BLaER1 treated with 17β-estradiol and CSF1 and Interleukin-3, amounts not matched to agents 10 nM and 100 nM (cell line): ENCODE results near the gene LMOD3.

ENCODE experiments used
- H3K27ac ChIP-seq, 11 experiments: shearing (Covaris generic); formaldehyde crosslinking; 2 replicates each; pipeline ENCODE4 v1.8.1; 2022
- H3K27me3 ChIP-seq, 11 experiments: shearing (Covaris generic); formaldehyde crosslinking; 2 replicates each; pipeline ENCODE4 v1.8.1; 2022
- H3K36me3 ChIP-seq, 11 experiments: shearing (Covaris generic); formaldehyde crosslinking; 2 replicates each; pipeline ENCODE4 v1.8.1; 2022
- H3K4me1 ChIP-seq, 10 experiments: shearing (Covaris generic); formaldehyde crosslinking; 2 replicates each; pipeline ENCODE4 v1.8.1; 2022
- H3K4me2 ChIP-seq, 11 experiments: shearing (Covaris generic); formaldehyde crosslinking; 2 replicates each; pipeline ENCODE4 v1.8.1; 2022
- H3K4me3 ChIP-seq, 10 experiments: shearing (Covaris generic); formaldehyde crosslinking; 2 replicates each; pipeline ENCODE4 v1.8.1; 2022
- H3K9ac ChIP-seq, 11 experiments: shearing (Covaris generic); formaldehyde crosslinking; 2 replicates each; pipeline ENCODE4 v1.8.1; 2022
- H3K9me3 ChIP-seq, 11 experiments: shearing (Covaris generic); formaldehyde crosslinking; replicated peaks in 1 of 11; 2 replicates each; pipeline ENCODE4 v1.8.1; 2022
- H4K20me1 ChIP-seq, 11 experiments: shearing (Covaris generic); formaldehyde crosslinking; 2 replicates each; pipeline ENCODE4 v1.8.1; 2022
- Cebpa-rat ChIP-seq, 11 experiments: shearing (Covaris generic); IDR thresholded peaks; 2 replicates each; pipeline ENCODE4 v1.8.1; 2022

LMOD3 gene

GRCh38 chr3:69130689-69131088 lies 8.3 kb upstream of the LMOD3 start:
- Histone ChIP-seq H3K4me1 (peaks cover 0 to 9% (median 0%) of the 10 kb centered on the region in 10 experiments; a peak in 5 of 20 replicates), H3K9ac (no peak overlapping the region), H3K9me3 (peaks cover 0 to 7% (median 0%) of the 10 kb centered on the region in 11 experiments; a peak in 2 of 22 replicates), H3K27ac (no peak overlapping the region), H3K27me3 (no peaks in the 10 kb centered on the region), H3K36me3 (no peaks in the 10 kb centered on the region), H3K4me3 (no peak overlapping the region), H4K20me1 (no peaks in the 10 kb centered on the region), H3K4me2 (no peak overlapping the region)
- TF ChIP-seq Cebpa-rat (IDR thresholded peaks at IDR 0.05) = no peak

- Histone ChIP-seq H3K4me3 (no peak overlapping the region), H3K9ac (no peak overlapping the region), H3K36me3 (no peaks in the 10 kb centered on the region), H4K20me1 (no peaks in the 10 kb centered on the region), H3K27me3 (no peaks in the 10 kb centered on the region), H3K4me1 (peaks cover 0 to 9% (median 0%) of the 10 kb centered on the region in 10 experiments; a peak in 5 of 20 replicates), H3K9me3 (peaks cover 0 to 7% (median 0%) of the 10 kb centered on the region in 11 experiments; a peak in 2 of 22 replicates), H3K4me2 (no peak overlapping the region), H3K27ac (no peak overlapping the region)
- TF ChIP-seq Cebpa-rat (IDR thresholded peaks at IDR 0.05) = no peak
These were observed 7.1 kb upstream of the LMOD3 start for GRCh38 chr3:69129531-69129930.

DNA sequence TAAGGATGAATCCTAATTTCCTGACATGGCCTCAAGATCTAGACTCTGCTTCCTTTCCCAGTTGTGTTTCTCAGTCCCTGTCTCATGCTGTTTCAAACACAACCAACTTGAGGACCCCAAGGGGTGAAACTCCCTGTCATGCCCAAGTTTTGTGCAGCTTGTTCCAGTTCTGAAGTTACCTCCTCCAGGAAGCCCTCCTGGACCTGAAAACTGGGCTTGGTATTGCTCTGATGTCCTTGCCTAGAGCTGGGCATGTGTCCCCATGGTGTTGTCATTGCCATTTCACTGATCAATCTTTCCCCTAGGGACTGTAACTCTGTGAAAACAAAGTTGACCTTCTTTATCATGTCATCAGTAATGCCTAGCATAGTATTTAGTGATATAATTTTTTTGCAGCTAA lies 6.1 kb upstream of the LMOD3 start:
- Histone ChIP-seq H3K27me3 (no peaks in the 10 kb centered on the region), H3K4me2 (peak overlapping the region in 1 of 11 experiments; percentile 23; a peak in 1 of 22 replicates), H3K4me3 (no peak overlapping the region), H3K9me3 (peaks cover 0 to 7% (median 0%) of the 10 kb centered on the region in 11 experiments; a peak in 2 of 22 replicates), H3K4me1 (peaks cover 0 to 12% (median 1%) of the 10 kb centered on the region in 10 experiments; a peak in 10 of 20 replicates), H4K20me1 (no peaks in the 10 kb centered on the region), H3K36me3 (no peaks in the 10 kb centered on the region), H3K9ac (no peak overlapping the region), H3K27ac (no peak overlapping the region)
- no peak for TF ChIP-seq Cebpa-rat (IDR thresholded peaks at IDR 0.05)

- TF ChIP-seq Cebpa-rat (IDR thresholded peaks at IDR 0.05) = no peak
- H3K27me3 ChIP-seq = no peaks in the 10 kb centered on the region
- H3K27ac ChIP-seq = no peak overlapping the region
- H3K4me2 ChIP-seq = no peak overlapping the region
- peaks cover 9 to 27% (median 17%) of the 10 kb centered on the region in 10 experiments for H3K4me1 ChIP-seq
- H3K9me3 ChIP-seq = no peaks in the 10 kb centered on the region
- H3K9ac ChIP-seq = no peak overlapping the region
- no peaks in the 10 kb centered on the region for H4K20me1 ChIP-seq
- no peak overlapping the region for H3K4me3 ChIP-seq
- no peaks in the 10 kb centered on the region for H3K36me3 ChIP-seq
These were observed 4.6 kb upstream of the LMOD3 start for GRCh38 chr3:69126999-69127398.

DNA sequence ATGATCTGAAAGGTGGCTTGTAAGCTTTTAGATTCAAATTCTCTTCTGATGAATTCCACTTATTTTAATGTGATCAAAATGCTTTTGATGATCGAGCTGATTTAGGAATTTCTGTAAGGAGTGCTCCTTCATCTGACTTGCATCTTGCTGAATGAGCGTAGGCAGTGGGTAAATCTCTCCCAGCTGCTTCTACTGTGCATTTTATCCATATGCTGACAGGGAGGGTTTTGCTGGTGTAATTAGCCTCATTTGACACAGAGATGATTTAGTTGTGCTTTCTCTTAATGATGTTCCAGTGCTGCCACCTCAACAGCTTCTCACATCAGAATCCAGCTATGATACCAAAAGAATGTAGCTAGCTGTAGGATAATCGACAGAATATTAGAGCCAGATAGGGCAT lies 3.8 kb upstream of the LMOD3 start:
- H3K36me3 ChIP-seq = no peaks in the 10 kb centered on the region
- H3K27me3 ChIP-seq = no peaks in the 10 kb centered on the region
- H3K4me2 ChIP-seq = no peak overlapping the region
- TF ChIP-seq Cebpa-rat (IDR thresholded peaks at IDR 0.05) = no peak
- H3K4me3 ChIP-seq = no peak overlapping the region
- H3K9me3 ChIP-seq = no peaks in the 10 kb centered on the region
- peaks cover 17 to 34% (median 24%) of the 10 kb centered on the region in 10 experiments for H3K4me1 ChIP-seq
- no peaks in the 10 kb centered on the region for H4K20me1 ChIP-seq
- H3K9ac ChIP-seq = no peak overlapping the region
- H3K27ac ChIP-seq = no peak overlapping the region

DNA sequence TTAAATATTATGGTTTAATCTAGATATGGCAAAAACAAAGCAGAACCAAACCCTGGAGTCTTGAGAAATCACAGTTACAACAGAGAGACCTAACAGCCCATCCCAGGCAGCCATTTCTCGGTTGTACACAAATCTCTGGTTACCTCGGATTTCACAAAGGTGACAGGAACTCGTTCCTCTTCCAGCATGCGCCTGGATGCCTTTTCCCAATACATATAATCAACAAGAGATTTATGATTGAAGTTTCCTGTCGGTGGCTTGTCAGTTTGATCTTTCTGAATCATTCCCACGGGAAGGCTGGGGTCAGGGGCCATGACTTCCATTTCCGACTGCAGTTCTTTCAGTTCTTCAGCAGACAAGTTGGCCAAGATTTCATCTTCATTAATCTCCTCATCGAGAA lies 445 bp downstream of the LMOD3 start:
- Histone ChIP-seq H4K20me1 (no peaks in the 10 kb centered on the region), H3K4me2 (peak overlapping the region; percentile 54 to 87 (median 83)), H3K27me3 (no peaks in the 10 kb centered on the region), H3K9me3 (no peaks in the 10 kb centered on the region), H3K9ac (peak overlapping the region in 8 of 11 experiments; percentile 6 to 50 (median 34); a peak in 12 of 22 replicates), H3K4me1 (peaks cover 19 to 29% (median 27%) of the 10 kb centered on the region in 10 experiments), H3K36me3 (no peaks in the 10 kb centered on the region), H3K4me3 (peak overlapping the region in 8 of 10 experiments; percentile 9 to 55 (median 30); a peak in 8 of 20 replicates), H3K27ac (peak overlapping the region in 9 of 11 experiments; percentile 13 to 61 (median 56); a peak in 17 of 22 replicates)
- peak in 2 of 11 experiments; percentile 18 to 67; a peak in 2 of 22 replicates for TF ChIP-seq Cebpa-rat (IDR thresholded peaks at IDR 0.05)

GRCh38 chr3:69121513-69121912 lies 882 bp downstream of the LMOD3 start:
- no peaks in the 10 kb centered on the region for H4K20me1 ChIP-seq
- peak overlapping the region in 6 of 11 experiments; percentile 6 to 50 (median 34); a peak in 7 of 22 replicates for H3K9ac ChIP-seq
- TF ChIP-seq Cebpa-rat (IDR thresholded peaks at IDR 0.05) = no peak
- H3K4me2 ChIP-seq = peak overlapping the region; percentile 54 to 87 (median 83)
- no peak overlapping the region; a peak in 1 of 20 replicates for H3K4me3 ChIP-seq
- peak overlapping the region in 8 of 11 experiments; percentile 21 to 61 (median 56); a peak in 14 of 22 replicates for H3K27ac ChIP-seq
- no peaks in the 10 kb centered on the region for H3K36me3 ChIP-seq
- no peaks in the 10 kb centered on the region for H3K27me3 ChIP-seq
- H3K9me3 ChIP-seq = no peaks in the 10 kb centered on the region
- peaks cover 19 to 29% (median 27%) of the 10 kb centered on the region in 10 experiments for H3K4me1 ChIP-seq

- no peaks in the 10 kb centered on the region for H3K36me3 ChIP-seq
- peak overlapping the region in 6 of 11 experiments; percentile 34 to 61 (median 56); a peak in 9 of 22 replicates for H3K27ac ChIP-seq
- H3K4me2 ChIP-seq = peak overlapping the region; percentile 54 to 87 (median 83); a peak in 20 of 22 replicates
- TF ChIP-seq Cebpa-rat (IDR thresholded peaks at IDR 0.05) = no peak
- H3K9ac ChIP-seq = peak overlapping the region in 1 of 11 experiments; percentile 16; a peak in 1 of 22 replicates
- no peaks in the 10 kb centered on the region for H4K20me1 ChIP-seq
- no peak overlapping the region for H3K4me3 ChIP-seq
- peaks cover 19 to 29% (median 27%) of the 10 kb centered on the region in 10 experiments for H3K4me1 ChIP-seq
- no peaks in the 10 kb centered on the region for H3K9me3 ChIP-seq
- no peaks in the 10 kb centered on the region for H3K27me3 ChIP-seq
These were observed 1.4 kb downstream of the LMOD3 start for GRCh38 chr3:69120879-69121464.

DNA sequence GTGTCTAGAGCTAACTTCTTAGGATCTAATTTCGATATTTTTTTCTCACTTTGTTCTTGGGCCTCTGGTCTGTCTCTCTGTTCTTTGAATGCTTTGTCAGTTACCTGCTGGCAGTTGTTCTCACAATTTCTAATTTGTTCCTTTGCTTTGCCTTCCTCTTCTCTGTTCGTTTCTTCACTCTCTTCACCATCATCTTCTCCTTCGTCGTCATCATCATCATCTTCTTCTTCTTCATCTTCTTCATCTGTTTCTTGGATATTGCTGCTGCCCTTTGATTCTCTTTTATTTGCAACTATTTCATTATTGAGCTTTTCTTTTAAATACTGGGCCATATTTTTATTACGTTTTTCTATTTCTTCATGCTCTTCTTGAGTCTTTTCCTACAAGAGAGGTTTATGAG lies 2.7 kb downstream of the LMOD3 start:
- no peaks in the 10 kb centered on the region for H3K9me3 ChIP-seq
- H3K4me3 ChIP-seq = no peak overlapping the region
- H3K4me1 ChIP-seq = peaks cover 19 to 32% (median 27%) of the 10 kb centered on the region in 10 experiments
- H3K9ac ChIP-seq = no peak overlapping the region
- H4K20me1 ChIP-seq = no peaks in the 10 kb centered on the region
- H3K27ac ChIP-seq = no peak overlapping the region; a peak in 1 of 22 replicates
- no peaks in the 10 kb centered on the region for H3K27me3 ChIP-seq
- no peak for TF ChIP-seq Cebpa-rat (IDR thresholded peaks at IDR 0.05)
- H3K4me2 ChIP-seq = no peak overlapping the region
- no peaks in the 10 kb centered on the region for H3K36me3 ChIP-seq
